ENCODE results near the gene LSM6. TPM values are rescaled to one million over a fixed set of nuclear protein-coding genes. Genes with fewer than 3 reads are reported as not detected.

The LSM6 gene
- polyA plus RNA-seq, 1 of the 3 experiments (the other 2 are of a cell fraction): 32.5 TPM

DNA sequence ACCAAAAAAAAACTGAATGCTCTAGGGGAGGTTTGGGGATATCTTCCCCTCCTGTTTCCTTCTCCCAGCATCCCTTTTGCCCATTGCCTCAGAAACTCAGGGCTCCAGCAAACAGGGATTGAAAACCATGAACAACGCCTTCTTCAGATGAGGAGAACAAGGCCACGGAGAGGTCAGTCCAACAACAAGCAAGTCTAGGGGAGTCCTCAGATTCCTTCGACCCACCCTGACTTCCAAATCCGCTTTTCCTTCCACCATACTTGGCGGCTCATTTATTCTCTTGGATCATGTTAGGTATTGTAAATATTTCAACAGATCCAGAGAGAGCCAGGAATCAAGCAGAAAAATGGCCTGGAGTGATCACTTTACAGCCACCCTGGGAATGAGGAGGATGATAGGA is 60.7 kb downstream of the LSM6 start:
- no peak for TF ChIP-seq FOXM1 (IDR thresholded peaks at IDR 0.05; ENCODE audit: low read depth)
- no peak for TF ChIP-seq TEAD4 (IDR thresholded peaks at IDR 0.05; ENCODE audit: borderline replicate concordance, insufficient read depth)
- TF ChIP-seq RCOR1 (IDR thresholded peaks at IDR 0.05; ENCODE audit: low read length): no peak
- TF ChIP-seq POLR2AphosphoS5 (IDR thresholded peaks at IDR 0.05; ENCODE audit: low read depth, low read length): no peak
- no peak for TF ChIP-seq TAF1 (IDR thresholded peaks at IDR 0.05; ENCODE audit: borderline replicate concordance, low read depth, low read length)
- TF ChIP-seq FOXJ3 (CRISPR knock-in tag; IDR thresholded peaks at IDR 0.05): no peak
- TF ChIP-seq NFIC (IDR thresholded peaks at IDR 0.05; ENCODE audit: borderline replicate concordance): no peak
- TF ChIP-seq USF1 (IDR thresholded peaks at IDR 0.05; ENCODE audit: borderline replicate concordance, low read depth): no peak
- no peak for TF ChIP-seq EP300 (IDR thresholded peaks at IDR 0.05; ENCODE audit: borderline replicate concordance in 1 of 2, low read depth in 1 of 2, low read length in 1 of 2)
- no peak for TF ChIP-seq EZH2phosphoT487 (IDR thresholded peaks at IDR 0.05; ENCODE audit: borderline replicate concordance, low read depth)
- TF ChIP-seq FOSL2 (IDR thresholded peaks at IDR 0.05; ENCODE audit: borderline replicate concordance, low read depth): no peak
- TF ChIP-seq SMC3 (IDR thresholded peaks at IDR 0.05; ENCODE audit: low read depth, low read length): no peak
- no peak for TF ChIP-seq CHD2 (IDR thresholded peaks at IDR 0.05; ENCODE audit: low read length, partially characterized antibody)
- TF ChIP-seq, protein P1, sequence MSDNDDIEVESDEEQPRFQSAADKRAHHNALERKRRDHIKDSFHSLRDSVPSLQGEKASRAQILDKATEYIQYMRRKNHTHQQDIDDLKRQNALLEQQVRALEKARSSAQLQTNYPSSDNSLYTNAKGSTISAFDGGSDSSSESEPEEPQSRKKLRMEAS (IDR thresholded peaks at IDR 0.05; ENCODE audit: low read depth): no peak
- TF ChIP-seq REST (IDR thresholded peaks at IDR 0.05; ENCODE audit: low read depth, low read length): no peak
- no peak for TF ChIP-seq RAD21 (IDR thresholded peaks at IDR 0.05; ENCODE audit: low read length)
- no peaks in the 10 kb centered on the region for H3K9me2 ChIP-seq
- no peaks in the 10 kb centered on the region for H3K27me3 ChIP-seq (ENCODE audit: insufficient read depth)
- H4K20me1 ChIP-seq (ENCODE audit: insufficient read depth): no peaks in the 10 kb centered on the region
- H2AFZ ChIP-seq (ENCODE audit: low read depth): no peak overlapping the region
- peak overlapping the region in 1 of 2 experiments; percentile 82; a peak in 1 of 4 replicates for H3K27ac ChIP-seq (ENCODE audit: low read depth in 2 of 2, low read length in 1 of 2)
- POLR2A ChIA-PET: no interaction called here
- 78% methylated on average over 5 of the region's 5 CpGs for whole genome bisulfite sequencing (ENCODE audit: low lambda C conversion rate)
- no peak for DNase-seq
- no peak overlapping the region for H3K9ac ChIP-seq
- peaks cover 7 to 14% of the 10 kb centered on the region in 2 experiments; a peak in 3 of 4 replicates for H3K4me1 ChIP-seq (ENCODE audit: control insufficient read depth in 1 of 2, insufficient read depth in 2 of 2, low read depth in 1 of 2, low read length in 1 of 2)
- H3K4me2 ChIP-seq: no peak overlapping the region
- no peaks in the 10 kb centered on the region for H3K79me2 ChIP-seq (ENCODE audit: insufficient read depth)
- no peaks in the 10 kb centered on the region for H3K9me3 ChIP-seq
- H3K36me3 ChIP-seq (replicated peaks in 1 of 2; ENCODE audit: control insufficient read depth in 1 of 2, insufficient read depth in 2 of 2, low read length in 1 of 2): no peaks in the 10 kb centered on the region
- no peak overlapping the region for H3K4me3 ChIP-seq (ENCODE audit: low read depth in 2 of 2, low read length in 1 of 2)
- CTCF ChIA-PET: interaction anchor here (1.0 to 1.7 kb wide), 2 partner anchors 141 to 266 kb away, joined by 3 to 6 read pairs; no protein-coding TSS in a partner anchor
- H3F3A ChIP-seq (replicated peaks; ENCODE audit: insufficient read depth): peaks cover 10% of the 10 kb centered on the region

Measured in SK-N-SH (cell line).